HPDE6-E6E7 (cell line): ENCODE results near the gene SDR42E2.
"Not testable (repeated sequence)": the region's sequence is repeated elsewhere in the genome, so short reads cannot be mapped to it uniquely, and the experiment has no call there.

ENCODE experiments used
- DNase-seq: peaks from one replicate; pipeline ENCODE4 v3.0.0; 2011; ENCODE audit warnings: missing footprints; ENCODE audit errors: extremely low spot score

Gene SDR42E2

DNA sequence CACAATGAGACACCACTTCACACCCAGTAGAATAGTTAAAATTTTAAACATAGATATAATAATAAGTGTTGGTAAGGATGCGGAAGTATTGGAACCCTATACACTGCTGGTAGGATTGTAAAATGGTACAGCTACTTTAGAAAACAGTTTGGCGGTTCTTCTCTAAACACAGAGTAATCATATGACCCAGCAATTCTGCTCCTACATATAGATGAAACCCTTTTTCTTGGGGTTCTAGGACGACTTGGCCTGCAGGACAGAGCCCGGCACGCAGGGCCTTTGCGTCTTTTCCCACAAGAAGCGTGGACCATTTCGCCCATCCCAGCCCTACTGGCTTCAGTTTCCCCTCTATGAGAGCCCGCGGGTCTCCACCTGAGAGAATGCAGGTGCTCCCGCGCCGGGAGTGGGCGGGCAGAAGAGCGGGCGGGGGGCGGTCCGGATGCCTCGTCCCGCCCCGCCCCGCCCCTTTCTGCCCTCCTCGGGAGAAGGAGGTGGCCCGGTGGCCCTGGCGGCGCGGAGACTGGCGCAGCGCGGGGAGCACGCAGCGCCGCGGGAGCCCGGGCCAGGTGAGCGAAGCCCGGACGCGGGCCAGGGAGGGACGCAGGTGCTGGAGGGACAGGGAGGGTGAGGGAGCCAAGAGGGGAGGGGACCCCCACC lies at the start of gene SDR42E2:
Gene SDR42E2, plus strand, starts transcription at position 508 of the 657 bp plus-strand sequence. CDS start 3,077 bp downstream, outside the sequence.
- peak; percentile 54 for DNase-seq

DNA sequence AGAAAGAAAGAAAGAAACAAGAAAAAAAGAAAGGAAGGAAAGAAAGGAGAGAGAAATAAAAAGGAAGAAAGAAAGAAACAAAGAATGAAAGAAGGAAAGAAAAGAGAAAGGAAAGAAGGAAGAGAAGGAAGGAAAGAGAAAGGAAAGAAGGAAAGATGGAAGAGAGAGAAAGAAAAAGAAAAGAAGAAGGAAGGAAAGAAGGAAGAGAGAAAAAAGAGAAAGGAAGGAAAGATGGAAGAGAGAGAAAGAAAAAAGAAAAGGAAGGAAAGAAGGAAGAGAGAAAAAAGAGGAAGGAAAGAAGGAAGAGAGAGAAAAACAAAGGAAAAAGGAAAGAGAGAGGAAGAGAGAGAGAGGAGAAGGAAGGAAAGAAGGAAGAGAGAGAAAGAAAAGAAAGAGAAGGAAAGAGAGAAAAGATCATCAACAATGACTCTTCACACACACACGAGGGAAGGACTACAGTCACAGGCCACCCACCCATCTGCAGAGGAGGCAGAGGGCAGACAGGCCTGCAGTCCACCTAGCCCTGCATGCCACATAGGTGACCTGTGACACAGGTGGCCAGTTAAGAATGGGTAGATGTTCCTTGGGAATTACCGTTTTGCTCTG lies 46.1 kb upstream of the SDR42E2 start:
- no peak for DNase-seq

DNA sequence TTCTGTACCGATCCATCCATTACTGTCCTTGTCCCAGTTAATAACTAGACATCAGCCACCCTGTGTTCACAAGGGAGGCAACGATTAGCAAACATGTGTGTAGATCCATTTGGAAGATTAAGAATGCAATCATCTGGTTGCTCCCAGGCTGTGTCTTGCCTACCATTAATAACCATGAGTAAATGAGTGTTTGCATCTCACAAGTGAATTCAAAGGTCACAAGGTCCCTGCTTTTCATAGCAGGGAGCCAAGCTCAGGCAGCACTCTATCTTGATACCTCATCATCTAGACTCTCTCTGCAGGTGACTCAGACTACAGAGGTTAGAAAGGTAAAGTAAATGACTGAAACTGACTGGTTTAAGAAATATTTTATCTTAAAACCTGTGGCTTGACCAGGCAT lies 44.7 kb upstream of the SDR42E2 start:
- peak; percentile 62 for DNase-seq

DNA sequence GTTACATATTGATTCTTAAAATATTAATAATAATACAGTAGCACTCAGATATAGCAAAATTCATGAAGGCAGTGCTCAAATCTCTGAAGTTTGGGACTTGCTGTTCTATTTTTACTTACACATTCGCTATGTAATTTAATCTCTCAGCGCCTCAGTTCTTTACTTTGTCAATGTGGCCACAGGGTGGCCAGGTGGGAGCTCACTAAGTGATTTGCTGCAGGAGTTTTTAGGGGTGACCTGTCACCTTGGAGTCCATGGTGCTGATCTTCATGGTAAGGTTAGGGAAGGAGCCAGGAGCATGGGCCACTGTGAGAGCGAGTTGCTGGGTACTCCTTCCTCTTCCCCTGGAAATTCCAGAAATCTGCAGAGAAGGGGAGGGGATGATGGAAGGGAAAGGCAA lies 41.9 kb upstream of the SDR42E2 start:
- DNase-seq, result no peak

DNA sequence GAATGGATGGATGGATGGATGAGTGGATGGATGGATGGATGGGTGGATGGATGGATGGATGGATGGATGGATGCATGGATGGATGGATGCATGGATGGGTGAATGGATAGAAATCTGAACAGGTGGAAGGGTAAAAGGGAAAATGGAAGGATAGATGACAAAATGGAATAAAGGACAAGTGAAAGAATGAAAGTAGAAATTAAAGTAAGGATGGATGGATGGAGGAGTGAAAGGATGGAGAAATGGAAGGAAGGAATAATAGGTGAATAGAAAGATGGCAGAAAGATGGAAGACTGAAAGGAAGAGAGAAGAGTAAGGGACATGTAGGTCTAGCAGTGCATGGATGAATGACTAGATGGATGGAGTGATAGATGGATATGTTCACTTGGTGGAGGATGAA lies 40.1 kb upstream of the SDR42E2 start:
- DNase-seq, result no peak

DNA sequence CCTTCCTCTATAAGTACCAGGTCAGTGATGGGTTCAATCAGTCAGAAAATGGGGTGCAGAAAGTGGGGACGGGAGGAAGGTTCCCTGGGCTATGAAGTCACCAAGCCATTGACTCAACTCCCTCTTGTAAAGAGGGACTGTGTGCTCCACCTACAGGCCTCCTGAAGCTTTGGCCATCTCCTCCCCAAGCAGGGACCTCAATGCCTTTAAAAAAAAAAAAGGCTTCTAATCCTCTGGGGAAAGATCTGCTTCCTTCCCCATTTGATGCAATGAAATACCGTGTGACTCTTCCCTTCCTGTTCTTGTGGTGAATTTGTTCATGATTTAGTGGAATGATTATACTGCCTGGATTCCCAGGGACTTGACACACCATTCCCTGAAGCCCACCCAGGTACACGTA lies 39.2 kb upstream of the SDR42E2 start:
- DNase-seq, result no peak

DNA sequence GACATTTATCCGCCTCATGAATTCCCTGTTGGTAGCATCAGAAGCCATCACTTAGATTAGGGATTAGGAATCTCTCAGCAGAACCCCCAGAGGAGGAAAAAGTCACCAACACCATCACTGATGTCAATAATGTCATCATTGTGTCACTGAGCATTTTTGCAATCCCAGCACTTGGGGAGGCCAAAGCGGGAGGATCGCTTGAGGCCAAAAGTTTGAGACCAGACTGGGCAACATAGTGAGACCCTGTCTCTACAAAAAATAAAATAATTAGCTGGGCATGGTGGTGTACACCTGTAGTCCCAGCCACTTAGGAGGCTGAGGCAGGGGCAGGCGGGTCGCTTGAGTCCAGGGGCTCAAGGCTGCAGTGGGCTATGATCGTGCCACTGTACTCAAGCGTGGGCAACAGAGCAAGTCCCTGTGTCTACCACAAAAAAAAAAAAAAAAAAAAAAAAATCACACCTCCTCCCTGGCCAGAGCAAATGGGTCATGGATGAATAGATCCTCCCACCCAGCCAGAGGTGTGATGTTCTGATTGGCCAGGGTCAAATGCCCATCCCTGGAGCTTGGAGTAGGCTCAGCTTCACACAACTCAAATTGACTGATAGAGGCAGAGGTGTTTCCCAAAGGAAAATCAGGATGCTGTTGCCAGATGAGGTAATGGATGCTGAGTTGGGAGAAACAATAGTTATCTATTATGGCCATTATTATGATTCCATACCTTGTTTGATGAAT lies 38.4 kb upstream of the SDR42E2 start:
- DNase-seq, result no peak

DNA sequence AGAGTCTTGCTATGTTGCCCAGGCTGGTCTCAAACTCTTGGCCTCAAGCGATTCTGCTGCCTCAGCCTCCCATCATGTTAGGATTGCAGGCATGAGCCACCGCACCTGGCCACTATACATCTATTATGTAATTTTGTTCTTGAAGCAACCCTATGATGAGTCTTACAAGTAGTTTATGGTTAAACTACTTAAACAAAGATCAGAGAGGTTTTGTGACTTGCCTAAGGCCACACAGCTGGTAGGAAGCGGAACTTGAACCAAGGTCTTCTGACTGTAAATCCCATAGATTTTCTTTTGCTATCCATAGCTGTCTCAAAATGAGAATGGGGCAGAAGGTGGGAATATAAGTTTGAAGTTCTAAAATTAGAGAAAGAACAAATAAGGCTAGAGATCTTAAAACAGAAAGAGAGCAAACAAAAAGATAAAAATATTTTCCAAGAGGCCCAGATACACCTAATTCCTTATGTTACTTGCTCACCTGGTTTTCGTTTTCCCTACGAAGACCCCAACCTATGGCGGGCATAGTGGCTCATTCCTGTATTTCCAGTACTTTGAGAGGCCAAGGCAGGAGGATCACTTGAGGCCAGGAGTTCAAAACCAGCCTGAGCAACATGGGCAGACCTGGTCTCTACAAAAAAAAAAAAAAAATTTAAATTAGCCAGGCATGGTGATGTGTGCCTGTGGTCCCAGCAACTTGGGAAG lies 37.6 kb upstream of the SDR42E2 start:
- no peak for DNase-seq

DNA sequence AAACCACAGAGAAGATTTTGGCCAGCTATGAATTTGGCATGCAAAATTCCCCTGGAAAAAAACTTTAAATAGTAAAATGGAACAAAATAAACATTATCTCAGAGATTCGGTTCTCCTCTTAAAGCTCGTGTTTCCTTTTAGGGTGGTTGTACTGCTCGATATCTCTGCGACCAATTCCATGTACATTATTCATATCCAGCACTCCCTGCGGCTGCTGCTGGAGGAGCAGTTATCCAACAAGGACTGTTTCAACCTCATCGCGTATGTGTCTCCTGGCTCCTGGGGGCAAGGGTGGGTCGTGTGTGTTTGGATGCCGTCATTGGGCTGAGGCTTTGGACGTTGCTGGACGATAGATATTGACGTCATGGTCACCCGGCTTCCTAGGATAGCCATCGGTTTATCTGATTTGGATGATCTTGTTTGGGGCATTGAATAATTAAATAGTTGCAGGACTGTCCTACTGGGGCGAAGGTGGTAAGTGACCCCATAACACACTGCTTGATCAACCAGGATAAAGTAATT lies 36.2 kb upstream of the SDR42E2 start:
- DNase-seq, result no peak

DNA sequence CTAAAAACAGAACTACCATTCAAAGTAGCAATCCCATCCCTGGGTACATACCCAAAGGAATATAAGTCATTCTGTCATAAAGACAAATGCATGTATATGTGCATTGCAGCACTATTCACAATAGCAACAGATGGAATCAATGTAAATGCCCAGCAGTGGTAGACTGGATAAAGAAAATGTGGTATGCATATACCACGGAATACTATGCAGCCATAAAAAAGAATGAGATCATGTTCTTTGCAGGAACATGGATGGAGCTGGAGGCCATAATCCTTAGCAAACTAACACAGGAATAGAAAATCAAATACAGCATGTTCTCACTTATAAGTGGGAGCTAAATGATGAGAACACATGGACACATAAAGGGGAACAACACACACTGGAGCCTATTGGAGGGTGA lies 33.8 kb upstream of the SDR42E2 start:
- not testable (repeated sequence) for DNase-seq

DNA sequence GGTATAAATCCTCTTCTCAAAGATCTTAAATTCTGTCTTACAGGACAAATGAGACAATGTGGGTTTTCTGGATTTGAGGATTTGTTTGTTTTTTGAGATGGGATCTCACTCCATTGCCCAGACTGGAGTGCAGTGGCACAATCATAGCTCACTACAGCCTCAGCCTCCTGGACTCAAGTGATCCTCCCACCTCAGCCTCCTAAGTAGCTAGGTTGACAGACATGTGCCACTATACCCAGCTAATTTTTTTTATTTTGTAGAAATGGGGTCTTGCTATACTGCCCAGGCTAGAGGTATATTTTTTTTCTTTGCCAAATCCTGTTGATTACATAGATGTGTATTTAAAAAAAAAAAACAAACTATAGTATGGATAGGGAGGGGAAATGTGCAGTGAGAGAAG lies 31.8 kb upstream of the SDR42E2 start:
- DNase-seq, result no peak

DNA sequence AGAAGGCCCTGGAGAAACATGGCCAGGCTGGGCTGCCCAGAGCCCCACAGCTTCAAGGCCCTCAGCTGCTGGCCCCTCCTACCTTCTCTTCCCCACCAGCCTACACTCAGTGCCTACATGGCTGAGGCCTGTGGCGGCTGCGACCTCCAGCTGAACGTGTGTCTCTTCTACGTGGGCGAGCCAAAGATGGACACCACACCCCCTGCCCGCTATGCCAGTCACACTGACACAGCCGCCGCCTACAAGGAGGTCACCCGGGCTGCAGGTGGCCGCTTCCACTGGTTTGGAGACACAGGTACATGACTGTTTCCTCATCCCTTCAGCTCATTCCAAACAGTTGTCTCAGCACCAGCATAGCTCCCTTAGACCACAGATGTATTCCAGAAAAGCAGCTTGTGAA lies 29.5 kb upstream of the SDR42E2 start:
- DNase-seq, result no peak

DNA sequence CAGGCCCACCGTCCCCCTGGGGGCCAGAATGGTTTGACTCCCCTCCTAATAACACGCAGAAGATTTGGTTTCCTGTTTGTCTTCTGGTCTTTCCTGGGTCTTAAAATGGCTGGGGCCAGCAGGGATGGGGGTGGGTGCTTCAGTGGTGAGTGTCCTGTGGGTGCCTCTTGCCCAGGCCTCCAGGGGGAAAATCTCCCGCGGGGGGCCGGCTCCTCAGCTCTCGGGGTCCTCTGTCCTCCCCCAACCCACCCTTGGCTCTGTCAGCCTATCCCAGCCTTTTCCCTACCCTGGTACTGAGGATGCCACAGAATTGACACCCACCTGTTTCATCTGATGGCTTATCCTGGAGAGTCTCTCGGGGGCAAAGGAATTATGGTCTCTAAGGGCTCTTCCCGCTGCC lies 23.8 kb upstream of the SDR42E2 start:
- DNase-seq, result no peak

DNA sequence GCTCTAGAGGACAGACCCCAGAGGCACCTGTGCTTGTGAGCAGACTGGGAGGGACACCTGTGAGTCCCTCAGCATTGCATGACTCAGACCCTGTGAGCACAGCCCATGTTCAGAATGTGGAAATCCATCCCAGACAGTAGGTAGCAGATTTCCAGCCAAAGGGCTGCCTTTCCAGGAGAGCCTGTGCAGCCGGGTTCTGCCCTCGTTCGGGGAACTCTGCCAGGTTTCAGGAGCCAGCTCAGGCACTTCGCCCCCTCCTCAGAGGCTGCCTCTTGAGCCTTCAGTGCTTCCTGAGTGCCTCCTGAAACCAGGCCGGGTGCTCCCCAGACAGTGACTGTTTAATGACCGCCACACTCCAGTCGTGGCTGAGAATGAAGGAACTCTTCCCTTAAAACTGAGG lies 23.3 kb upstream of the SDR42E2 start:
- DNase-seq, result peak; percentile 13

DNA sequence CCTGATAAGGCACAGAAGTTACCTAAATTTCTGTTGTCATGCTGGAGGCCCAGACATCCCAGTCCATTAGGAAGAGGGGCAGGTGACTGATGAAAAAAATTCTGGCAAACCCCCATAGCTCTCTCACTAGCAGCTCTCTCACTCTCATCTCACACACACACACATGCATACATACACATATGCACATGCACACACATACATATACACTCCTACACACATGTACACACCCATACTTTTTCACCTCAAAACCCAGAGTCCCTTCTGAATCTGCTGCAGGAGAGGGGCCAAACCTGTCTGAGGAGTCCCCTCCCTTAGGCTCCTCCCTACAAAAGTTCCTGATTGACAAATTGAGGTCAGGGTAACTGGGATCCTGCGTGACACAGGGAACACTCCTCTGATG lies 22.6 kb upstream of the SDR42E2 start:
- DNase-seq, result no peak

DNA sequence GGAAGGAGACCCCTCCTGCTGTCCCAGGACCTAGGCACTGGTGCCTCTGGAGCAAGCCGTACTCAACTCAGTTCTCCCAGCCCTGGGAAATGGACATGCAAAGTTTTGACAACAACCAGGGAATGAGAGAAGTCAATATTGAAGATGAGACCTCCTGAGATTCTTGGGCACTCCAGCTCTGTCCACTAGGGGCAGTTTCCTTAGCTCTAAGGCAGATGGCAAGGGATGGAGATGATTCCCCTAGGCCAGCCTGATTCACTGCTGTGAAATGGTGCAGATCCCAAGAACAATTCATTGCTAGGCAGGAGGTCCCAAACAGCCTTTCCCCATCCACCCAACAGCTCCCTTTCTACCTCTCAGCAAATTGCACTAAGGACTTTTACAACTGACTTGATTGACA lies 20.5 kb upstream of the SDR42E2 start:
- no peak for DNase-seq

DNA sequence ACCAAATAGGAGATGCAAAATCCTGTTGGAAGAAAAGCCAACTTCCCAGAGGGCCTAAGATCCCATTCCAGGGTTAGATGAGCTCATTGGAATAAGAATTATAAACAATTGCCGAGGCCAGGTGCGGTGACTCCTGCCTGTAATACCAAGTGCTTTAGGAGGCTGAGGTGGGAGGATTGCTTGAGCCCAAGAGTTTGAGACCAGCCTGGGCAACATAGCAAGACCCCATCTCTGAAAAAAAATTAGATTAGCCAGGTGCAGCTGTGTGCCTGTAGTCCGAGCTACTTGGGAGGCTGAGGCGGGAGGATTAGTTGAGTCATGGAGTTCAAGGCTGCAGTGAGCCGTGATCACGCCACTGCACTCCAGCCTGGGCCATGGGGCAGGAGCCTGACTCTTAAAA lies 17.8 kb upstream of the SDR42E2 start:
- DNase-seq, result no peak

DNA sequence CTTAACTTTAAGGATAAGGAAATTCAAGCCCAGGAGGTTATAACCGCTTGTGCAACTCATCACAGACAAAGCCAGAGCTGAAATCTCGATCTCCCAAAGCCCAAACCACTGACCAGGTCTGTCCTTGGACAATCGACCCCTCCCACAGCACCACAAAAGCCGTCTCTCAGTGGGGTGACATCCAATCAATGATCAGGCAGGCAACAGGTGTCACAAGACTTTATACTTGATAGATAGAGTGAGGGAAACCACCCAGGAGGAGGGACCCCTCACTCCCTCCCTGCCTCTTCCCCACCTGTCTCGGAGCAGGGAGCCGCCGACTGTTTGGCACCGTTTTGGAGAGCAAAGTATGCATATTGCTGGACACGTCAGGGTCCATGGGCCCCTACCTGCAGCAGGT lies 14.5 kb upstream of the SDR42E2 start:
- DNase-seq, result no peak

DNA sequence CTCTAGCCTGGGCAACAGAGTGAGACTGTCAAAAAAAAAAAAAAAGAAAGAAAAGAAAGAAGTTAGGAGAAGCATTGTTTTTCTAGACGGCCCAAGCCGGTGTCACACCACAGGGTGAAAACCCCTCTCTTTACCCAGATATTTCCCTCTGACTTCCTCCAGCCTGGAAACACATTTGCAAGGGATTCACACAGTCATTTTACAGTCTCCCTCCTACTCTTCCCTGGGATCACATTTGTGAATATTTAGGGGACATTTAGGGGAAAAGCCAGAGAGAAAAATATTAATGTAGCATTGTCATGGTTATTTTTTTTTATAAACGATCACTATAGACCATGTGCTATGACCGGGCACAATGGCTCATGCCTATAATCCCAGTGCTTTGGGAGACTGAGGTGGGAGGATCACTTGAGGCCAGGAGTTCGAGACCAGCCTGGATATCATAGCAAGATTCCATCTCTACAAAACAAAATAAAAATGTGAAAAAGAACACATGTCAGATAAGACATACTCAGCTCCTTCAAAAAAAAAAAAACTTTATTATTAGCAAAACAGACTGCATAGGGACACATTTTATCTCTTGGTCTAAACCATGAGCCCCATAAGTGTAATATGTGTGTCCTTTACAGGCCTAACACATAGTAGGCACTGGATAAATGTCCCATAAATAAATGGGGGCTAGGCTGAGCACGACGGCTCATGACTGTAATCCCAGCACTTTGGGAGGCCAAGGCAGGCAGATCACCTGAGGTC lies 10.9 kb upstream of the SDR42E2 start:
- no peak for DNase-seq

DNA sequence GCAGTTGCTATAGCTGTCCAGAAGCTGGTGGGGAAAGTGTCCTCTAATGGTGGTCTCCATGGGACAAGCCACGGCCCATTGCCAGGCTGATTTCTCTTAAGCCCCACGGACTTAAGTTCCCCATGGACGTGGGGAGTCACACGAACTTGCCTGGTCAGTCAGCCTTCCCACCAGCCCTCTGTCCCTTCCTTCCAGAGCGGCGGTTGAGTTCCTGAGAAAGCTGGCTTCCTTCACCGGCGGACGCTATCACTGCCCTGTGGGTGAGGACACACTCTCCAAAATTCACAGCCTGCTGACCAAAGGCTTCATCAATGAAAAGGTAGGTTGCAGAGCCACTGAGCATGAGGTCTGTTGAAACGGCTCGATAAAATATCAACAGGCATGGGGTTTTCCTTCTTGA lies 10.0 kb upstream of the SDR42E2 start:
- no peak for DNase-seq

DNA sequence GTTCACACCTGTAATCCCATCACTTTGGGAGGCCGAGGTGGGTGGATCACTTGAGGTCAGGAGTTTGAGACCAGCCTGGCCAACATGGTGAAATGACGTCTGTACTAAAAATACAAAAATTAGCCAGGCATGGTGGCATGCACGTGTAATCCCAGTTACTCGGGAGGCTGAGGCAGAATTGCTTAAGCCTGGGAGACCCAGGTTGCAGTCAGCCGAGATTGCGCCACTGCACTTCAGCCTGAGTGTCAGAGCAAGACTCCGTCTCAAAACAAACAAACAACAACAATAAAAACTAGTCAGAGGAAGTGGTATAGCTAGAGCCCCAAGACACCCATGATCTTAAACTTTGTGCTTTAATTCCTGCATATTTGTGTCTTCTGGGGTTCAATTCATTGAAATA lies 9.2 kb upstream of the SDR42E2 start:
- DNase-seq, result not testable (repeated sequence)

DNA sequence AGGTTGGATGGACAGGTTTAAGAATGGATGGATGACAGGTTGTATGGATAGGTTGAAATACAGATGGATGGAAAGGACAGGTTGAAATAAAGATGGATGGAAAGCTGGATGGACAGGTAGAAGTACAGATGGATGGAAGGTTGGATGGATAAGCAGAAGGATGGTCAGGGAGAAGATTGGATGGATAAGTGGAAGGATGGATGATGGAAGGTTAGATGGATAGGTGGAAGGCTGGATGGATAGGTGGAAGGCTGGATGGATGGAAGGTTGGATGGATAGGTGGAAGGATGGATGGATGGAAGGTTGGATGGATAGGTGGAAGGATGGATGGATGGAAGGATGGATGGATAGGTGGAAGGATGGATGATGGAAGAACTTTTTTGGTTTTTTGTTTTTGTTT lies 905 bp upstream of the SDR42E2 start:
- DNase-seq, result no peak
